Measurements from ENCODE around the gene SPATA18. TPM values are rescaled to one million over a fixed set of nuclear protein-coding genes. Genes with fewer than 3 reads are reported as not detected.

The SPATA18 gene
- total and polyA plus RNA-seq, 4 donors = 0.03 to 1.1 (median 0.40) TPM

- no peak for DNase-seq (ENCODE audit: low spot score)
- WGBS = 1% methylated on average over 1 of the region's 1 CpG
- TF ChIP-seq NR2F2 (IDR thresholded peaks at IDR 0.05) (no peak), HNF4A (conservative IDR thresholded peaks at IDR 0.05) (no peak), YY1 (IDR thresholded peaks at IDR 0.05) (no peak)
- Histone ChIP-seq H3K4me1 (ENCODE audit: control insufficient read depth in 4 of 4, insufficient read depth in 4 of 4, low read length in 3 of 4) (no peaks in the 10 kb centered on the region), H3K27me3 (ENCODE audit: control insufficient read depth in 4 of 4, insufficient read depth in 4 of 4, low read length in 3 of 4) (no peaks in the 10 kb centered on the region), H3K4me3 (ENCODE audit: low read depth in 1 of 3, low read length in 3 of 3) (no peak overlapping the region), H3K27ac (ENCODE audit: low read depth in 1 of 2, low read length in 2 of 2) (no peak overlapping the region), H3K9me3 (ENCODE audit: control insufficient read depth in 4 of 4, low read length in 3 of 4) (no peaks in the 10 kb centered on the region), H3K9ac (ENCODE audit: low read depth in 1 of 2, low read length in 2 of 2) (no peak overlapping the region), H3K36me3 (ENCODE audit: control insufficient read depth in 4 of 4, insufficient read depth in 3 of 4, low read depth in 1 of 4, low read length in 3 of 4) (no peaks in the 10 kb centered on the region)
Observed at GRCh38 chr4:52017814-52018213, 33.3 kb upstream of the SPATA18 start.

- Histone ChIP-seq H3K9ac (ENCODE audit: low read depth in 1 of 2, low read length in 2 of 2) (no peak within 1 kb of the TSS), H3K27ac (ENCODE audit: low read depth in 1 of 2, low read length in 2 of 2) (no peak within 1 kb of the TSS), H3K4me1 (ENCODE audit: control insufficient read depth in 4 of 4, insufficient read depth in 4 of 4, low read length in 3 of 4) (no peaks in the 10 kb centered on the region), H3K9me3 (ENCODE audit: control insufficient read depth in 4 of 4, low read length in 3 of 4) (no peaks in the 10 kb centered on the region), H3K36me3 (ENCODE audit: control insufficient read depth in 4 of 4, insufficient read depth in 3 of 4, low read depth in 1 of 4, low read length in 3 of 4) (peaks cover 0 to 2% (median 0%) of the 10 kb centered on the region in 4 donors), H3K4me3 (ENCODE audit: low read depth in 1 of 3, low read length in 3 of 3) (no peak within 1 kb of the TSS), H3K27me3 (ENCODE audit: control insufficient read depth in 4 of 4, insufficient read depth in 4 of 4, low read length in 3 of 4) (no peaks in the 10 kb centered on the region)
- WGBS = 80% methylated on average over 6 of the region's 6 CpGs
- no peak for TF ChIP-seq FOXA2 (IDR thresholded peaks at IDR 0.05)
- no peak for TF ChIP-seq SP1 (IDR thresholded peaks at IDR 0.05)
- TF ChIP-seq HNF4G (IDR thresholded peaks at IDR 0.05) = no peak
- TF ChIP-seq RAD21 (IDR thresholded peaks at IDR 0.05) = peak in 1 of 2 donors; percentile 13
- peak in 1 of 2 donors; percentile 11 for TF ChIP-seq HNF4A (conservative IDR thresholded peaks at IDR 0.05)
- TF ChIP-seq FOXA1 (IDR thresholded peaks at IDR 0.05) = no peak
- TF ChIP-seq EGR1 (IDR thresholded peaks at IDR 0.05; ENCODE audit: low read depth in 2 of 2) = no peak
- DNase-seq (ENCODE audit: low spot score) = no peak
Observed at GRCh38 chr4:52019936-52020657, 31.0 kb upstream of the SPATA18 start, which contains the start of gene LRRC66. TSS of gene LRRC66 (minus strand) at chr4:52020363. CDS start at chr4:52017613, 2,750 bp downstream.

GRCh38 chr4:52028970-52029369, 22.1 kb upstream of the SPATA18 start:
- WGBS = 93% methylated on average over 1 of the region's 1 CpG
- Histone ChIP-seq H3K27me3 (ENCODE audit: control insufficient read depth in 4 of 4, insufficient read depth in 4 of 4, low read length in 3 of 4) (no peaks in the 10 kb centered on the region), H3K4me1 (ENCODE audit: control insufficient read depth in 4 of 4, insufficient read depth in 4 of 4, low read length in 3 of 4) (no peaks in the 10 kb centered on the region), H3K36me3 (ENCODE audit: control insufficient read depth in 4 of 4, insufficient read depth in 3 of 4, low read depth in 1 of 4, low read length in 3 of 4) (peaks cover 0 to 10% (median 2%) of the 10 kb centered on the region in 4 donors), H3K4me3 (ENCODE audit: low read depth in 1 of 3, low read length in 3 of 3) (no peak overlapping the region), H3K9ac (ENCODE audit: low read depth in 1 of 2, low read length in 2 of 2) (no peak overlapping the region), H3K27ac (ENCODE audit: low read depth in 1 of 2, low read length in 2 of 2) (no peak overlapping the region), H3K9me3 (ENCODE audit: control insufficient read depth in 4 of 4, low read length in 3 of 4) (no peaks in the 10 kb centered on the region)
- DNase-seq (ENCODE audit: low spot score) = no peak
- no peak for TF ChIP-seq ZBTB33 (IDR thresholded peaks at IDR 0.05)
- no peak for TF ChIP-seq HNF4A (conservative IDR thresholded peaks at IDR 0.05)
- no peak for TF ChIP-seq SP1 (IDR thresholded peaks at IDR 0.05)
- TF ChIP-seq HNF4G (IDR thresholded peaks at IDR 0.05) = no peak
- TF ChIP-seq, protein P1, sequence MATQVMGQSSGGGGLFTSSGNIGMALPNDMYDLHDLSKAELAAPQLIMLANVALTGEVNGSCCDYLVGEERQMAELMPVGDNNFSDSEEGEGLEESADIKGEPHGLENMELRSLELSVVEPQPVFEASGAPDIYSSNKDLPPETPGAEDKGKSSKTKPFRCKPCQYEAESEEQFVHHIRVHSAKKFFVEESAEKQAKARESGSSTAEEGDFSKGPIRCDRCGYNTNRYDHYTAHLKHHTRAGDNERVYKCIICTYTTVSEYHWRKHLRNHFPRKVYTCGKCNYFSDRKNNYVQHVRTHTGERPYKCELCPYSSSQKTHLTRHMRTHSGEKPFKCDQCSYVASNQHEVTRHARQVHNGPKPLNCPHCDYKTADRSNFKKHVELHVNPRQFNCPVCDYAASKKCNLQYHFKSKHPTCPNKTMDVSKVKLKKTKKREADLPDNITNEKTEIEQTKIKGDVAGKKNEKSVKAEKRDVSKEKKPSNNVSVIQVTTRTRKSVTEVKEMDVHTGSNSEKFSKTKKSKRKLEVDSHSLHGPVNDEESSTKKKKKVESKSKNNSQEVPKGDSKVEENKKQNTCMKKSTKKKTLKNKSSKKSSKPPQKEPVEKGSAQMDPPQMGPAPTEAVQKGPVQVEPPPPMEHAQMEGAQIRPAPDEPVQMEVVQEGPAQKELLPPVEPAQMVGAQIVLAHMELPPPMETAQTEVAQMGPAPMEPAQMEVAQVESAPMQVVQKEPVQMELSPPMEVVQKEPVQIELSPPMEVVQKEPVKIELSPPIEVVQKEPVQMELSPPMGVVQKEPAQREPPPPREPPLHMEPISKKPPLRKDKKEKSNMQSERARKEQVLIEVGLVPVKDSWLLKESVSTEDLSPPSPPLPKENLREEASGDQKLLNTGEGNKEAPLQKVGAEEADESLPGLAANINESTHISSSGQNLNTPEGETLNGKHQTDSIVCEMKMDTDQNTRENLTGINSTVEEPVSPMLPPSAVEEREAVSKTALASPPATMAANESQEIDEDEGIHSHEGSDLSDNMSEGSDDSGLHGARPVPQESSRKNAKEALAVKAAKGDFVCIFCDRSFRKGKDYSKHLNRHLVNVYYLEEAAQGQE (IDR thresholded peaks at IDR 0.05) = no peak
- TF ChIP-seq ATF3 (IDR thresholded peaks at IDR 0.05) = no peak
- no peak for TF ChIP-seq GABPA (IDR thresholded peaks at IDR 0.05 in 1 of 2, conservative IDR thresholded peaks at IDR 0.05 in 1 of 2)
- TF ChIP-seq FOXA2 (IDR thresholded peaks at IDR 0.05) = no peak
- no peak for TF ChIP-seq JUND (IDR thresholded peaks at IDR 0.05)
- no peak for TF ChIP-seq YY1 (IDR thresholded peaks at IDR 0.05)
- TF ChIP-seq RAD21 (IDR thresholded peaks at IDR 0.05) = no peak
- TF ChIP-seq, protein P2, sequence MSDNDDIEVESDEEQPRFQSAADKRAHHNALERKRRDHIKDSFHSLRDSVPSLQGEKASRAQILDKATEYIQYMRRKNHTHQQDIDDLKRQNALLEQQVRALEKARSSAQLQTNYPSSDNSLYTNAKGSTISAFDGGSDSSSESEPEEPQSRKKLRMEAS (IDR thresholded peaks at IDR 0.05) = no peak
- no peak for TF ChIP-seq CTCF (IDR thresholded peaks at IDR 0.05; ENCODE audit: low read depth, low read length, missing input control)
- no peak for TF ChIP-seq NR2F2 (IDR thresholded peaks at IDR 0.05)
- no peak for TF ChIP-seq FOXA1 (IDR thresholded peaks at IDR 0.05)
- no peak for TF ChIP-seq EGR1 (IDR thresholded peaks at IDR 0.05; ENCODE audit: low read depth in 2 of 2)
- TF ChIP-seq RXRA (IDR thresholded peaks at IDR 0.05) = no peak
